Medulla oblongata (tissue), 1 donor: ENCODE measurements around the gene PCDHA10.

Experiments
- DNase-seq: peaks from one replicate; pipeline ENCODE4 v3.0.0-alpha.2; 2015; ENCODE audit errors: extremely low spot score

The PCDHA10 gene

GRCh38 chr5:140883927-140884697 lies 28.4 kb downstream of the PCDHA10 start:
- no peak for DNase-seq

GRCh38 chr5:140916325-140916724 lies 60.6 kb downstream of the PCDHA10 start:
- DNase-seq, result no peak
